DMS153 treated with DMSO at 0.1 percent for 48 hours (cell line): Measurements from ENCODE around the gene BHLHA9.

Experiments
- DNase-seq: peaks from one replicate; lab custom pipeline; 2025; ENCODE audit not compliant: unreplicated experiment; lab: John Stamatoyannopoulos, UW

Gene BHLHA9

DNA sequence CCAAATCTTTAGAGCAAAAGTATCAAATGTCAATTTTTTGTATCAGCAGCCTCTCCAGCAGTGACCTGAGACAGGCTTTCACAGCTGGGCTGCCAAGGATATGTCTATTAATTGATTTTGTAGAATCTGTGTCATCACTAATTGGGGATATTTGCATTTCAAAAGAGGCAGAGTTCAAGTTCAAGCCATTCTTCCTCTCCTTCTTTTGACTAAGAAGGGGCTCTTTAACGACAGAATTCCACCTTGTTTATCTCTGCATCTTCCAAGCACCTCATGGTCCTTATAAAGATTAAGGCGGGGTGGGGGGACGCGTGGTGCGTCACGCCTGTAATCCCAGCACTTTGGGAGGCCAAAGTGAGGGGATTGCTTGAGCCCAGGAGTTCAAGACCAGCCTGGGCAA is 15.2 kb upstream of the BHLHA9 start:
- no peak for DNase-seq

- DNase-seq = no peak
Measured at GRCh38 chr17:1256699-1257098, 13.5 kb upstream of the BHLHA9 start.

- DNase-seq = no peak
Measured at GRCh38 chr17:1260086-1260769, 10.0 kb upstream of the BHLHA9 start.

DNA sequence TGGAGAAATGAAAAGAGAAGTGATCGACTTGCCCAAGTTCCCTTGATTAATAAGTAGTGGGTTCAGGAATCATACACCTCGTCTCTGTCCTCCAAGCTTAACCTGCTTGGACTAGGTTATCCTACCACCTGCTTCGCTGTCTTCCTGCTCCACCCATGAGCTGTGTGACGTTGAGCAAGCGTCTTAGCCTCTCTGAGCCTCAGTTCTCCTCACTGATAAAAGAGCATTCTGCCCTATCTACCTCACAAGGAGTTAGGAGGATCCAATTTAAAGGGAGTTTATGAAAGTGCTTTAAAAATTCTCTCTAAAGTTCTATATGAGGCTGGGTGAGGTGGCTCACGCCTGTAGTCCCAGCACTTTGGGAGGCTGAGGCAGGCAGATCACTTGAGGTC is 9.5 kb upstream of the BHLHA9 start:
- no peak for DNase-seq

DNA sequence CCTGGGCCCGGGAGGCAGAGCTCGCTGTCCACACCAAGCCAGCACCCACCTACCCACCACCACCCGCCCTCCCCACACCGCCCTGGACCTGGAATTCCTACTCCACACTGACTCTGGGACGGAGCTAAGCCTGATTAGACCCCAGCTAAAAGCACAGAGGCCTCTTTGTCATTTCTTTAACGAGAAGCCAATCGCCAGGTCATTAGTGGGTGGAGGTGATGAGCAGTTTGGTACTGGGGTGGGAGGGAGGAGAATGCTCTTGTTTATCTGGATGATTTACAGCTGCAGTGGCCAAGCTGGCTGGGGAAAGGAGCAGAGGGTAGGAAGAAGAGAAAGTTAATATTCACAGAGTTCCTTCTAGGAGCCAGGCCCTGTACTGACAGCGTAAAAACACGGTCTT is 6.0 kb upstream of the BHLHA9 start:
- no peak for DNase-seq

GRCh38 chr17:1267471-1267943 is 2.7 kb upstream of the BHLHA9 start:
- no peak for DNase-seq

- no peak for DNase-seq
Measured at GRCh38 chr17:1271030-1271423, 783 bp downstream of the BHLHA9 start.

GRCh38 chr17:1271441-1271840 is 1.2 kb downstream of the BHLHA9 start:
- no peak for DNase-seq

GRCh38 chr17:1272701-1273100 is 2.5 kb downstream of the BHLHA9 start:
- no peak for DNase-seq

GRCh38 chr17:1273492-1274244 is 3.4 kb downstream of the BHLHA9 start:
- DNase-seq = no peak

- DNase-seq = no peak
Measured at GRCh38 chr17:1274245-1274608, 4.0 kb downstream of the BHLHA9 start.

- no peak for DNase-seq
Measured at GRCh38 chr17:1275205-1275961, 5.1 kb downstream of the BHLHA9 start.

DNA sequence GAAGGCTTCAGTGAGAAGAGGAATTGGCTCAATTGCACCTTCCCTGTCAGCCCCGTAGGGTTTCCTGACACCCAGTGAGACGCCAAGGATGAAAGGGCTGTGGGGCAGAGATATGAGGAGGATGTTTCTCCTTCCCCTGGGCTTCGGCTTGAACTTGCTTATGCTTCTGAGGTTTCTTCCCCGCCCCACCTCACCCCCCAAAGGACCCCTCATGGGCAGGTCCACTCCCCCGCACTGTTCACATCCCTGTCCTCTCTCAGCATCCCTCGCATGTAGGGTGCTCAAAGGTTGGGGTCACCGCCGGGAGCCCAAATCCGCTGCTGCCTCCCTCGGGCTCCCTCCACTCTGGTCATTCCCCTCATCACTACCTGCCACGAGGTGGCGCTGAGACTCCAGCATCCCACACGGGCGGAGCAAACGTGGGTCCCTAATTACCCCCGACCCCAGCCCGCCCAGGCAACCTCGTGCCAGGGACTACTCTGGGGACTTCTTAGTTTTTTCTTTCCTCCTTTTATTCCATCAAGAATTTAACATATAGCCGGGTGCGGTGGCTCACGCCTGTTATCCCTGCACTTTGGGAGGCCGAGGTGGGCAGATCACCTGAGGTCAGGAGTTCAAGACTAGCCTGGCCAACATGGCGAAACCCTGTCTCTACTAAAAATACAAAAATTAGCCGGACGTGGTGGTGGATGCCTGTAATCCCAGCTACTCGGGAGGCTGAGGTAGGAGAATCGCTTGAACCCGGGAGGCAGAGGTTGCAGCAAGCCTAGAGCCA is 5.9 kb downstream of the BHLHA9 start:
- DNase-seq = no peak

GRCh38 chr17:1280652-1281051 is 10.4 kb downstream of the BHLHA9 start:
- no peak for DNase-seq

DNA sequence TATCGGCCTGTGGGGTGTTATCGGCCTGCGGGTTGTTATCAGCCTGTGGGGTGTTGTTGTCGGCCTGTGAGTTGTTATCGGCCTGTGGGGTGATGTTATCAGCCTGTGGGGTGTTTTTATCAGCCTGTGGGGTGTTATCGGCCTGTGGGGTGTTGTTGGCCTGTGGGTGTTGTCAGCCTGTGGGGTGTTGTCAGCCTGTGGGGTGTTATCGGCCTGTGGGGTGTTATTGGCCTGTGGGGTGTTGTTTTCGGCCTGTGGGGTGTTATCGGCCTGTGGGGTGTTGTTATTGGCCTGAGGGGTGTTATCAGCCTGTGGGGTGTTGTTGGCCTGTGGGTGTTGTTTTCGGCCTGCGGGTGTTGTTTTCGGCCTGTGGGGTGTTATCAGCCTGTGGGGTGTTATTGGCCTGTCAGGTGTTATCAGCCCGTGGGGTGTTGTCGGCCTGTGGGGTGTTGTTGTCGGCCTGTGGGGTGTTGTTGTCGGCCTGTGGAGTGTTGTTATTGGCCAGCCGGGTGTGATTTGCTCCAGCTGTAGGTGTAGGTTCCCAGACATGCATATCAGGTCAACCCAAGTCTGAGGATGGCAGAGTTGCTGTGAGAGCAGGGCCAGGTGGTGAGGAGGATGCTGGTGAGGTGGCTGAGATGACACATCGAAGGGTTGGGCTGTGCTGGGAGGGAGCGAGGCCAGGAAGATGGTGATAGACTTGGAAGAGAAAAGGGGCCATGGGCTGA is 16.3 kb downstream of the BHLHA9 start:
- no peak for DNase-seq

DNA sequence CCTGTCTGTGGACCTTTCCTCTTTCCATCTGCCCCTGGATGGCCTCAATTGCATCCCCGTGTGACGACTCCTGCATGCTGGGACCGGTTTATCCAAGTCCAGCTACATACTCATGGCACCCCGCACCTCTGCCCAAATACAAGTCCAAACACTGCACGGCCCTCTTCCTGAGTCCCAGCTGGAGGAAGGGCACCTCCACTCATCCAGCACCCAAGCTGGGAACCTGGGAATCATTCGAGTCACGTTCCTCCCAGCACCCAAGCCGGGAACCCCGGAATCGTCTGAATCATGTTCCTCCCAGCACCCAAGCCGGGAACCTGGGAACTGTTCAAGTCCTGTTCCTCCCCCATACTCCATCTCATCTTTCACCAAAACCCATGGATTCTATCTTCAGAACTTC is 19.5 kb downstream of the BHLHA9 start:
- no peak for DNase-seq

GRCh38 chr17:1290676-1291075 is 20.4 kb downstream of the BHLHA9 start:
- no peak for DNase-seq

GRCh38 chr17:1294157-1294717 is 24.0 kb downstream of the BHLHA9 start:
- no peak for DNase-seq

DNA sequence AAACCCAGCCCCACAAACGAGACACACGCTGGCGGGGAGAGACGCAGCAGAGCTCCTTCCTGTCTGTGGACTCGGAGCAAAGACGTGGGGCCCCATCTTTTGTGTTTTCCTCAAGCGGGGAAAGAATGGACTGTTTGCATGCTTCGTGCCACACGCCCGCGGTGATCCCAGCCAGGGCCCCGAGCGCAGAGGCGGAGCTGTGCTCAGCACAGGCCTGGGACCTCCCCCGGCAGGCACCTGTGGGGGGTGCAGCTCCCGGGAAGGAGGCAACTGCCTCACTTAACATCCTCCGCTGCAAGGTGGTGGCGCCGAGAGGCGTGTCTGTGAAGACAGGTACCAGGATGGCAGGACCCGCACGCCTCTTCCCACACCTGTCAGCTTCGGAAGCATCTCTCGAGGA is 28.4 kb downstream of the BHLHA9 start:
- no peak for DNase-seq
